Bronchial epithelial cell (primary cell): Measurements from ENCODE around the gene NXT1. TPM values are rescaled to one million over a fixed set of nuclear protein-coding genes. Genes with fewer than 3 reads are reported as not detected.

Experiments
- DNase-seq: peaks from one replicate; pipeline ENCODE4 v3.0.0-alpha.2; 2010; ENCODE audit warnings: low read depth
- FAIRE-seq: peaks from 2 replicates; lab custom pipeline; 2011; peaks lifted over from hg19 to GRCh38; lab: Jason Lieb, UNC
- H3K27me3 ChIP-seq: 2 replicates; pipeline ENCODE4 v1.5.1; 2011; ENCODE audit warnings: low read length; ENCODE audit not compliant: control insufficient read depth, insufficient read depth
- H3K36me3 ChIP-seq: 2 replicates; pipeline ENCODE4 v1.5.1; 2011; ENCODE audit warnings: low read length; ENCODE audit not compliant: control insufficient read depth, insufficient read depth
- H3K4me3 ChIP-seq: 2 replicates; pipeline ENCODE4 v1.5.1; 2011; ENCODE audit warnings: mild to moderate bottlenecking, low read depth, low read length, control low read depth
- CTCF ChIP-seq: IDR thresholded peaks from 2 replicates; pipeline ENCODE4 v1.5.1; 2011; ENCODE audit warnings: mild to moderate bottlenecking, moderate library complexity, low read length, control low read depth, inconsistent platforms; ENCODE audit not compliant: insufficient read depth, severe bottlenecking
- total RNA-seq: library from RNA; depleted of rRNA; stranded (reverse); fragments of >200 nt; gene quantifications from 2 replicates; pipeline ENCODE4 v1.2.1, GENCODE V29; 2014

Gene NXT1
- total RNA-seq, 1 donor from 2014 or later, result 61.9 TPM

GRCh38 chr20:23311947-23312506, 38.6 kb upstream of the NXT1 start:
- Histone ChIP-seq H3K27me3 (no peaks in the 10 kb centered on the region), H3K4me3 (no peak overlapping the region), H3K36me3 (no peaks in the 10 kb centered on the region)
- TF ChIP-seq CTCF, result no peak
- FAIRE-seq (no peak), DNase-seq (no peak)

- DNase-seq (no peak), FAIRE-seq (no peak)
- H3K27me3 ChIP-seq, result no peaks in the 10 kb centered on the region
- TF ChIP-seq CTCF, result no peak
- H3K36me3 ChIP-seq, result no peaks in the 10 kb centered on the region
- H3K4me3 ChIP-seq, result no peak overlapping the region
Measured at GRCh38 chr20:23313271-23313670, 37.3 kb upstream of the NXT1 start.

- FAIRE-seq, result no peak
Measured at GRCh38 chr20:23314699-23315098, 35.9 kb upstream of the NXT1 start.

GRCh38 chr20:23315099-23315498, 35.5 kb upstream of the NXT1 start:
- FAIRE-seq (no peak), DNase-seq (no peak)
- H3K36me3 ChIP-seq, result no peaks in the 10 kb centered on the region
- no peak for TF ChIP-seq CTCF
- H3K27me3 ChIP-seq, result no peaks in the 10 kb centered on the region
- no peak overlapping the region for H3K4me3 ChIP-seq

More at GRCh38 chr20:23314699-23315098, 35.9 kb upstream of the NXT1 start:
- Histone ChIP-seq H3K4me3 (no peak overlapping the region), H3K27me3 (no peaks in the 10 kb centered on the region), H3K36me3 (no peaks in the 10 kb centered on the region)
- TF ChIP-seq CTCF, result no peak
- no peak for DNase-seq

GRCh38 chr20:23316626-23317025, 34.0 kb upstream of the NXT1 start:
- no peak overlapping the region for H3K4me3 ChIP-seq
- no peak for TF ChIP-seq CTCF
- FAIRE-seq (no peak), DNase-seq (no peak)
- H3K36me3 ChIP-seq, result no peaks in the 10 kb centered on the region
- H3K27me3 ChIP-seq, result no peaks in the 10 kb centered on the region

- FAIRE-seq (no peak), DNase-seq (no peak)
- Histone ChIP-seq H3K36me3 (no peaks in the 10 kb centered on the region), H3K4me3 (no peak overlapping the region), H3K27me3 (no peaks in the 10 kb centered on the region)
- no peak for TF ChIP-seq CTCF
Measured at GRCh38 chr20:23317081-23317480, 33.5 kb upstream of the NXT1 start.
